ENCODE results near the gene SSR2. TPM values are rescaled to one million over a fixed set of nuclear protein-coding genes. Genes with fewer than 3 reads are reported as not detected.

Gene SSR2
- total RNA-seq, 1 donor from 2014 or later, result 77.6 TPM

DNA sequence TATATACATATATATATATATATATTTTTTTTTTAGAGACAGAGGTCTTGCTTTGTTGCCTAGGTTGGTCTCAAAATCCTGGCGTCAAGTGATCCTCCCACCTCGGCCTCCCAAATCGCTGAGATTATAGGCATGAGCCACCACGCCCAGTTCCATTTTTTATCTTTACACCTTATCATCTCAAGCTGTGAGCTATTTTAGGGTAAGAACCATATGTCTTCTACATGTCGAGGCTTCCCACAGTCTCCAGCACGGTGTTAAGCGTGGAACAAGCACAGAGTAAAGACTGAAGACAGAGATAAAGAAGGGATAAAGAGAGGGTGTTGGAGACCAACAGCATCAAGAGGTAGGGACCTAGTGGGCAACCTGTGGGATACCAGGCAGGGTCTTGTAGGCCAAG, 56.6 kb downstream of the SSR2 start:
- TF ChIP-seq, protein P1, sequence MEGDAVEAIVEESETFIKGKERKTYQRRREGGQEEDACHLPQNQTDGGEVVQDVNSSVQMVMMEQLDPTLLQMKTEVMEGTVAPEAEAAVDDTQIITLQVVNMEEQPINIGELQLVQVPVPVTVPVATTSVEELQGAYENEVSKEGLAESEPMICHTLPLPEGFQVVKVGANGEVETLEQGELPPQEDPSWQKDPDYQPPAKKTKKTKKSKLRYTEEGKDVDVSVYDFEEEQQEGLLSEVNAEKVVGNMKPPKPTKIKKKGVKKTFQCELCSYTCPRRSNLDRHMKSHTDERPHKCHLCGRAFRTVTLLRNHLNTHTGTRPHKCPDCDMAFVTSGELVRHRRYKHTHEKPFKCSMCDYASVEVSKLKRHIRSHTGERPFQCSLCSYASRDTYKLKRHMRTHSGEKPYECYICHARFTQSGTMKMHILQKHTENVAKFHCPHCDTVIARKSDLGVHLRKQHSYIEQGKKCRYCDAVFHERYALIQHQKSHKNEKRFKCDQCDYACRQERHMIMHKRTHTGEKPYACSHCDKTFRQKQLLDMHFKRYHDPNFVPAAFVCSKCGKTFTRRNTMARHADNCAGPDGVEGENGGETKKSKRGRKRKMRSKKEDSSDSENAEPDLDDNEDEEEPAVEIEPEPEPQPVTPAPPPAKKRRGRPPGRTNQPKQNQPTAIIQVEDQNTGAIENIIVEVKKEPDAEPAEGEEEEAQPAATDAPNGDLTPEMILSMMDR (IDR thresholded peaks at IDR 0.05; ENCODE audit: borderline replicate concordance), result no peak
- intact Hi-C loops (cut with micrococcal nuclease), result no loop called here
- H3K4me3 ChIP-seq, result no peak overlapping the region
- peak overlapping the region; percentile 99 for H3K27ac ChIP-seq (replicated peaks)
- DNase-seq, result no peak
- peaks cover 86% of the 10 kb centered on the region for H3K36me3 ChIP-seq
- H3K9me3 ChIP-seq (replicated peaks), result no peaks in the 10 kb centered on the region
- H3K27me3 ChIP-seq (ENCODE audit: low read depth), result no peaks in the 10 kb centered on the region
- H3K4me1 ChIP-seq, result peaks cover 93% of the 10 kb centered on the region

DNA sequence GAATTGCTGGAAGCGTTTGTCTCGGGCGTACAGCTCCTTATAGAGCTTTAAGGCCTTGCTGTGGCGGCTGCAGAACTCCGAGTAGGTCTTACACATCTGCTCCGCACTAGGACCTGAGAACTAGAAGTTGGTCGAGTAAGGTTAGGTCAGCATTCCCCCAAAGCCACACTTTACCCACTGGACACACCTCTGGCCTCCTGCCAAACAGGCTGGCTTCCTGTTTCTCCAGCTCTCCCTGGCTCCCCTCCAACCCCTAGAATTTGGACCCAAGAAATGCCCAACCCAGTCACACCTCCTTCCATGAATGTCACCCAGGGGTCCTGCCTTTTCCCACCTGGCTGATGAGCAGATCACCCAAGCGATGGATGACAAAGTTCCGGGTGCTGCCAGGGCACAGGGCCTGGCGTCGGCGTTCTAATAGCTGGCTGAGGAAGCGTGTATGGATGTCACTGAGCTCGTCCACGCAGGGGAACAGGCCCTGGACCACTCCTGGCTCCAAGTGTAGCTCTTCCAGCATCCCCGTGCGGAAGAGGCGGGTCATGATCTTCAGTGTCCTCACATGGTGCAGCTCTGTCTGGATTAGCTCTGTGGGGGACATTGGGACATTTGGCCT, 58.0 kb downstream of the SSR2 start:
- Histone ChIP-seq H3K27ac (replicated peaks) (peak overlapping the region; percentile 74), H3K4me1 (peaks cover 79% of the 10 kb centered on the region), H3K4me3 (peak overlapping the region; percentile 23), H3K27me3 (ENCODE audit: low read depth) (no peaks in the 10 kb centered on the region), H3K36me3 (peaks cover 97% of the 10 kb centered on the region), H3K9me3 (replicated peaks) (no peaks in the 10 kb centered on the region)
- intact Hi-C loops (cut with micrococcal nuclease), result no loop called here
- no peak for DNase-seq
- TF ChIP-seq, protein P1 (IDR thresholded peaks at IDR 0.05; ENCODE audit: borderline replicate concordance), result no peak

DNA sequence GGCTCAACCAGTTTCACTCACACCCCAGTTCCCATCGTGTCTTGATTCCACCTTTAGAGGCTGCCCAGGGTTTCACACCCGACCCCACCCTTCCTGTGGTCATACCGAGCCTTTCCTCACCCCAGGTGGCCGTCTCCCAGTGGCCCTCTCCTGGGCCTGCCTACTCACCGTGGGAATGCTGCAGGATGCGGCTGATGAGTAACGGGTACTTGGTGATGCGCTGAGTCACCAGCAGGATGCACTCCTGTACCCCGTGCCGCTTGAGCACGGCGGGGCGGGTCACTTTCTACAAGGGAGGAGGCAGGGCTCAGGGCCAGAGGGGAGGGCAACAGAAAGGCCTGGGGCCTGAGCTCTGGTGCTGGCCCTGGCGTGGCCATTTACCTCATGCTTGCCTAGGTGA, 58.8 kb downstream of the SSR2 start:
- intact Hi-C loops (cut with micrococcal nuclease), result no loop called here
- peaks cover 99% of the 10 kb centered on the region for H3K36me3 ChIP-seq
- H3K27ac ChIP-seq (replicated peaks), result peak overlapping the region; percentile 74
- peaks cover 71% of the 10 kb centered on the region for H3K4me1 ChIP-seq
- H3K27me3 ChIP-seq (ENCODE audit: low read depth), result no peaks in the 10 kb centered on the region
- peak; percentile 65 for DNase-seq
- H3K9me3 ChIP-seq (replicated peaks), result no peaks in the 10 kb centered on the region
- TF ChIP-seq, protein P1 (IDR thresholded peaks at IDR 0.05; ENCODE audit: borderline replicate concordance), result peak; percentile 45
- peak overlapping the region; percentile 23 for H3K4me3 ChIP-seq

DNA sequence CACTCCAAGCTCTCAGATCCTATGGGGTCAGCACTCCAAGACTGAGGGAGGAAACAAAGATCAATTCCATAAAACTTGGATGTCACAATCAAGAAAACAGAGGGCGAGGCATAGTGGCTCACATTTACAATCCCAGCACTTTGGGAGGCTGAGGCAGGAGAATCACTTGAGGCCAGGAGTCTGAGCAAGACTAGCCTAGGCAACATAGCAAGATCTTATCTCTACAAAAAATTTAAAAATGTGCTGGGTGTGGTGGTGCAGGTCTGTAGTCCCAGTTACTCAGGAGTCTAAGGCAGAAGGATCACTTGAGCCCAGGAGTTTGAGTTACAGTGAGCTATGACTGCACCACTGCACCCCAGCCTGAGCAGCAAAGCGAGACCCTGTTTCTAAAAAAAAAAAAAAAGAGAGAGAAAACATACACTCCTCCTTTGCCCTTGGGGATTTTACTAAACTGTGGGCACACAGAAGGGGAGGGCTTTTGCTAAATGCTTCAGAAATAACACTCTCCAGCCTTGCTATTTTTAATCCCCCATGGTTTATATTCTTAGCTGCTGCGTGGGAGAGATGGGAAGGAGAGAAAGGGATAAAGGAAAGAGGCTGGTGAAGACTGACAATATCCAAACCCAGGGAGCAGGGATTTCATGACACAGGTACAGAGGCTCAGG, 60.5 kb downstream of the SSR2 start:
- Histone ChIP-seq H3K27ac (replicated peaks) (peak overlapping the region; percentile 74), H3K27me3 (ENCODE audit: low read depth) (no peaks in the 10 kb centered on the region), H3K9me3 (replicated peaks) (no peaks in the 10 kb centered on the region), H3K36me3 (peaks cover 99% of the 10 kb centered on the region), H3K4me3 (peak overlapping the region; percentile 25), H3K4me1 (peaks cover 54% of the 10 kb centered on the region)
- no peak for DNase-seq
- TF ChIP-seq, protein P1 (IDR thresholded peaks at IDR 0.05; ENCODE audit: borderline replicate concordance), result no peak
- intact Hi-C loops (cut with micrococcal nuclease), result no loop called here

Other genes with a start within 250 kb of the SSR2 start
- 24.1 TPM for gene GON4L, start 163.7 kb downstream of the SSR2 start, total RNA-seq
- gene SYT11, start 161.4 kb downstream of the SSR2 start, total RNA-seq, result 11.1 TPM
- 19.0 TPM for gene RIT1, start 109.6 kb downstream of the SSR2 start, total RNA-seq
- gene KHDC4, start 86.5 kb downstream of the SSR2 start, total RNA-seq, result 21.2 TPM
- not detected for gene RXFP4, start 79.3 kb downstream of the SSR2 start, total RNA-seq
- gene ARHGEF2, start 42.4 kb downstream of the SSR2 start, total RNA-seq, result 69.3 TPM
- 29.9 TPM for gene UBQLN4, start 32.8 kb upstream of the SSR2 start, total RNA-seq
- 55.0 TPM for gene LAMTOR2, start 33.8 kb upstream of the SSR2 start, total RNA-seq
- gene RAB25, start 40.2 kb upstream of the SSR2 start, total RNA-seq, result not detected
- 0.16 TPM for gene MEX3A, start 61.5 kb upstream of the SSR2 start, total RNA-seq
- 236 TPM for gene LMNA, start 93.8 kb upstream of the SSR2 start, total RNA-seq
- gene SEMA4A, start 132.6 kb upstream of the SSR2 start, total RNA-seq, result 1.0 TPM
- gene SLC25A44, start 173.2 kb upstream of the SSR2 start, total RNA-seq, result 14.4 TPM
- gene PMF1, start 192.1 kb upstream of the SSR2 start, total RNA-seq, result 55.8 TPM
- 0.30 TPM for gene BGLAP, start 221.2 kb upstream of the SSR2 start, total RNA-seq
- gene PAQR6, start 227.1 kb upstream of the SSR2 start, total RNA-seq, result 0.47 TPM

Measured in left ventricle myocardium inferior (tissue), 1 donor.